H9 (cell line): ENCODE data around the gene WDR7. TPM values are rescaled to one million over a fixed set of nuclear protein-coding genes. Genes with fewer than 3 reads are reported as not detected.

ENCODE experiments used
- DNase-seq: peaks from one replicate; pipeline ENCODE4 v3.0.0-alpha.2; 2017
- H2AFZ ChIP-seq: one replicate; pipeline ENCODE4 v1.6.1; 2013; ENCODE audit warnings: mild to moderate bottlenecking, low read length, control low read depth, moderate library complexity
- H2AK5ac ChIP-seq: 2 replicates; pipeline ENCODE4 v1.6.1; 2013; ENCODE audit warnings: low read length, control low read depth, mixed read lengths; ENCODE audit not compliant: insufficient read length
- H2BK120ac ChIP-seq: one replicate; pipeline ENCODE4 v1.6.1; 2013; ENCODE audit warnings: low read depth, mild to moderate bottlenecking, low read length, control low read depth, inconsistent platforms; ENCODE audit not compliant: poor library complexity, severe bottlenecking
- H2BK12ac ChIP-seq: 2 replicates; pipeline ENCODE4 v1.6.1; 2013; ENCODE audit warnings: low read length, control low read depth, mixed read lengths, low read depth; ENCODE audit not compliant: insufficient read length
- H2BK15ac ChIP-seq: 2 replicates; pipeline ENCODE4 v1.6.1; 2013; ENCODE audit warnings: low read depth, low read length, control low read depth
- H2BK20ac ChIP-seq: one replicate; pipeline ENCODE4 v1.6.1; 2013; ENCODE audit warnings: low read depth, mild to moderate bottlenecking, low read length, control low read depth, inconsistent platforms; ENCODE audit not compliant: poor library complexity, severe bottlenecking
- H2BK5ac ChIP-seq: 2 replicates; pipeline ENCODE4 v1.6.1; 2013; ENCODE audit warnings: low read length, control low read depth, mixed read lengths; ENCODE audit not compliant: insufficient read length
- H3K14ac ChIP-seq: 2 replicates; pipeline ENCODE4 v1.6.1; 2013; ENCODE audit warnings: low read length, control low read depth; ENCODE audit not compliant: insufficient read depth
- H3K18ac ChIP-seq: 2 replicates; pipeline ENCODE4 v1.6.1; 2013; ENCODE audit warnings: low read depth, mild to moderate bottlenecking, mixed read lengths, low read length, control low read depth; ENCODE audit not compliant: insufficient read length
- H3K23ac ChIP-seq: 2 replicates; pipeline ENCODE4 v1.6.1; 2013; ENCODE audit warnings: low read length, control low read depth, mixed read lengths, low read depth; ENCODE audit not compliant: insufficient read length
- H3K23me2 ChIP-seq: 2 replicates; pipeline ENCODE4 v1.6.1; 2013; ENCODE audit warnings: low read depth, mild to moderate bottlenecking, mixed read lengths, low read length, control low read depth; ENCODE audit not compliant: insufficient read length, poor library complexity, severe bottlenecking
- H3K27ac ChIP-seq: 2 replicates; pipeline ENCODE4 v1.5.1; 2013; ENCODE audit warnings: low read length, control low read depth, mixed read lengths, low read depth; ENCODE audit not compliant: insufficient read length
- H3K27me3 ChIP-seq: 2 replicates; pipeline ENCODE4 v1.6.1; 2013; ENCODE audit warnings: low read length, control low read depth, inconsistent platforms; ENCODE audit not compliant: insufficient read depth
- H3K4ac ChIP-seq: 2 replicates; pipeline ENCODE4 v1.6.1; 2013; ENCODE audit warnings: low read depth, mild to moderate bottlenecking, control low read depth, inconsistent platforms, low read length, moderate library complexity
- H3K4me1 ChIP-seq: 2 replicates; pipeline ENCODE4 v1.6.1; 2013; ENCODE audit warnings: low read length, control low read depth, inconsistent platforms; ENCODE audit not compliant: insufficient read depth
- H3K4me2 ChIP-seq: 2 replicates; pipeline ENCODE4 v1.6.1; 2013; ENCODE audit warnings: low read length, control low read depth, mixed read lengths; ENCODE audit not compliant: insufficient read length, insufficient read depth
- H3K56ac ChIP-seq: 2 replicates; pipeline ENCODE4 v1.6.1; 2013; ENCODE audit warnings: low read depth, mild to moderate bottlenecking, mixed read lengths, low read length, control low read depth; ENCODE audit not compliant: insufficient read length
- H3K79me1 ChIP-seq: 2 replicates; pipeline ENCODE4 v1.6.1; 2013; ENCODE audit warnings: low read depth, mild to moderate bottlenecking, moderate library complexity, low read length, control low read depth, inconsistent platforms; ENCODE audit not compliant: insufficient read depth, poor library complexity, severe bottlenecking
- H3K79me2 ChIP-seq: 2 replicates; pipeline ENCODE4 v1.6.1; 2013; ENCODE audit warnings: low read length, control low read depth, inconsistent platforms; ENCODE audit not compliant: insufficient read depth
- H3K9ac ChIP-seq: 2 replicates; pipeline ENCODE4 v1.6.1; 2013; ENCODE audit warnings: low read length, control low read depth, mixed read lengths; ENCODE audit not compliant: insufficient read length; ENCODE audit errors: extremely low read depth
- H3K9me3 ChIP-seq: one replicate; pipeline ENCODE4 v1.6.1; 2013; ENCODE audit warnings: low read depth, low read length, inconsistent platforms; ENCODE audit not compliant: control insufficient read depth
- H3T11ph ChIP-seq: one replicate; pipeline ENCODE4 v1.6.1; 2013; ENCODE audit warnings: mild to moderate bottlenecking, low read length, control low read depth, inconsistent platforms
- H4K20me1 ChIP-seq: one replicate; pipeline ENCODE4 v1.6.1; 2013; ENCODE audit not compliant: control insufficient read depth, insufficient read length, insufficient read depth
- H4K5ac ChIP-seq: 2 replicates; pipeline ENCODE4 v1.6.1; 2013; ENCODE audit warnings: low read depth, mild to moderate bottlenecking, mixed read lengths, low read length, control low read depth; ENCODE audit not compliant: insufficient read length
- H4K8ac ChIP-seq: replicated peaks from 2 replicates; pipeline ENCODE4 v1.6.1; 2013; ENCODE audit warnings: low read length, control low read depth, mixed read lengths, low read depth; ENCODE audit not compliant: insufficient read length
- H4K91ac ChIP-seq: 2 replicates; pipeline ENCODE4 v1.6.1; 2013; ENCODE audit warnings: low read depth, mild to moderate bottlenecking, moderate library complexity, mixed read lengths, low read length, control low read depth; ENCODE audit not compliant: insufficient read length
- H3K27ac Mint-ChIP-seq, 3 experiments: 2 replicates in 2 of 3; 3 replicates in 1 of 3; pipeline ENCODE4 v1.8.0; 2020 to 2021; ENCODE audit warnings: mixed read lengths in 3 of 3, mild to moderate bottlenecking in 1 of 3, moderate library complexity in 1 of 3
- H3K27me3 Mint-ChIP-seq: 2 replicates; pipeline ENCODE4 v1.8.0; 2021; ENCODE audit warnings: low read depth, mild to moderate bottlenecking, moderate library complexity, mixed read lengths
- H3K36me3 Mint-ChIP-seq, 3 experiments: 2 replicates in 2 of 3; 3 replicates in 1 of 3; pipeline ENCODE4 v1.8.0; 2020 to 2021; ENCODE audit warnings: low read depth in 3 of 3, mixed read lengths in 3 of 3; ENCODE audit not compliant: insufficient read depth in 1 of 3
- H3K4me1 Mint-ChIP-seq, 2 experiments: 2 replicates each; pipeline ENCODE4 v1.8.0; 2020; ENCODE audit warnings: mixed read lengths in 2 of 2
- H3K4me3 Mint-ChIP-seq, 2 experiments: 2 replicates in 1 of 2; 3 replicates in 1 of 2; pipeline ENCODE4 v1.8.0; 2020 to 2021; ENCODE audit warnings: mild to moderate bottlenecking in 2 of 2, mixed read lengths in 2 of 2, moderate library complexity in 1 of 2
- H3K9me3 Mint-ChIP-seq, 2 experiments: 2 replicates in 1 of 2; 3 replicates in 1 of 2; pipeline ENCODE4 v1.8.0; 2020; ENCODE audit warnings: mild to moderate bottlenecking in 2 of 2, mixed read lengths in 2 of 2, moderate library complexity in 1 of 2
- WGBS: extraction: QIAGEN DNeasy Blood & Tissue Kit; methylation state at CpG from one replicate; pipeline ENCODE4 v1.1.7; 2013; ENCODE audit warnings: missing lambda C conversion rate, low lambda C conversion rate, mixed read lengths; ENCODE audit not compliant: insufficient read length; ENCODE audit errors: extremely low coverage; 5-methylcytosine and 5-hydroxymethylcytosine counted together
- total RNA-seq: library from RNA; stranded (reverse); gene quantifications from 2 replicates; pipeline ENCODE4 v1.2.1, GENCODE V29; 2021
- TF ChIP-seq, protein P1 (sequence below): fragments of 200-600 bp; sonication (generic); conservative IDR thresholded peaks from 3 replicates; pipeline ENCODE4 v1.8.0; 2021; ENCODE audit warnings: antibody characterized with exemption, mild to moderate bottlenecking

The WDR7 gene
- total RNA-seq, 1 experiment from 2014 or later, result 14.8 TPM

- Histone ChIP-seq H3K4ac (no peak overlapping the region), H2BK12ac (no peak overlapping the region), H4K91ac (no peak overlapping the region), H2BK120ac (no peak overlapping the region), H3K18ac (no peak overlapping the region), H2BK15ac (no peak overlapping the region), H3K27ac (no peak overlapping the region), H3K14ac (no peak overlapping the region), H3K79me1 (no peaks in the 10 kb centered on the region), H3K56ac (no peak overlapping the region), H2AK5ac (no peak overlapping the region), H2BK5ac (no peak overlapping the region), H3K79me2 (no peaks in the 10 kb centered on the region), H3K9ac (no peak overlapping the region), H4K5ac (no peak overlapping the region), H4K8ac (no peak overlapping the region), H3T11ph (no peak overlapping the region), H3K23me2 (no peaks in the 10 kb centered on the region), H4K20me1 (no peaks in the 10 kb centered on the region), H3K9me3 (no peaks in the 10 kb centered on the region), H3K27me3 (no peaks in the 10 kb centered on the region), H3K4me2 (no peak overlapping the region), H2BK20ac (no peak overlapping the region), H3K4me1 (no peaks in the 10 kb centered on the region; the same call in 1 of the 2 replicates), H2AFZ (no peak overlapping the region), H3K23ac (no peak overlapping the region)
- TF ChIP-seq, protein P1, sequence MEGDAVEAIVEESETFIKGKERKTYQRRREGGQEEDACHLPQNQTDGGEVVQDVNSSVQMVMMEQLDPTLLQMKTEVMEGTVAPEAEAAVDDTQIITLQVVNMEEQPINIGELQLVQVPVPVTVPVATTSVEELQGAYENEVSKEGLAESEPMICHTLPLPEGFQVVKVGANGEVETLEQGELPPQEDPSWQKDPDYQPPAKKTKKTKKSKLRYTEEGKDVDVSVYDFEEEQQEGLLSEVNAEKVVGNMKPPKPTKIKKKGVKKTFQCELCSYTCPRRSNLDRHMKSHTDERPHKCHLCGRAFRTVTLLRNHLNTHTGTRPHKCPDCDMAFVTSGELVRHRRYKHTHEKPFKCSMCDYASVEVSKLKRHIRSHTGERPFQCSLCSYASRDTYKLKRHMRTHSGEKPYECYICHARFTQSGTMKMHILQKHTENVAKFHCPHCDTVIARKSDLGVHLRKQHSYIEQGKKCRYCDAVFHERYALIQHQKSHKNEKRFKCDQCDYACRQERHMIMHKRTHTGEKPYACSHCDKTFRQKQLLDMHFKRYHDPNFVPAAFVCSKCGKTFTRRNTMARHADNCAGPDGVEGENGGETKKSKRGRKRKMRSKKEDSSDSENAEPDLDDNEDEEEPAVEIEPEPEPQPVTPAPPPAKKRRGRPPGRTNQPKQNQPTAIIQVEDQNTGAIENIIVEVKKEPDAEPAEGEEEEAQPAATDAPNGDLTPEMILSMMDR, result no peak
- H3K4me1 Mint-ChIP-seq, result peaks cover 9 to 17% of the 10 kb centered on the region in 2 experiments
- no peak for DNase-seq
- H3K36me3 Mint-ChIP-seq, result 0 out of 7 replicates have a peak, but pooled peaks cover 0 to 2% (median 0%) of the 10 kb centered on the region in 3 experiments
- peaks cover 0 to 2% of the 10 kb centered on the region in 2 experiments; a peak in 1 of 5 replicates for H3K9me3 Mint-ChIP-seq
- H3K27ac Mint-ChIP-seq, result 0 out of 7 replicates have a peak overlapping the region, but pooled peaks of 1 of the 3 experiments have one; percentile 19
- no peaks in the 10 kb centered on the region for H3K27me3 Mint-ChIP-seq
- no peak overlapping the region for H3K4me3 Mint-ChIP-seq
- no CpG with 5 or more reads among the region's 5 CpGs for WGBS
Measured at GRCh38 chr18:56727399-56727798, 76.2 kb downstream of the WDR7 start.
